SW480 (cell line): ENCODE results near the gene PADI6.
"Not testable (repeated sequence)": the region's sequence is repeated elsewhere in the genome, so short reads cannot be mapped to it uniquely, and the experiment has no call there.

ENCODE experiments used
- DNase-seq: peaks from one replicate; pipeline ENCODE4 v3.0.0-alpha.2; 2016; ENCODE audit warnings: low spot score

The PADI6 gene

GRCh38 chr1:17371896-17372295, at the start of gene PADI6:
TSS of gene PADI6 (plus strand) at chr1:17372196. CDS start at chr1:17372246, 50 bp downstream.
- DNase-seq = no peak

GRCh38 chr1:17328855-17329254, 43.1 kb upstream of the PADI6 start:
- DNase-seq = no peak

- no peak for DNase-seq
Measured at GRCh38 chr1:17329610-17330009, 42.4 kb upstream of the PADI6 start.

GRCh38 chr1:17330856-17331255, 41.1 kb upstream of the PADI6 start:
- no peak for DNase-seq

GRCh38 chr1:17333081-17333480, 38.9 kb upstream of the PADI6 start:
- no peak for DNase-seq

- peak; percentile 66 for DNase-seq
Measured at GRCh38 chr1:17335821-17336710, 35.9 kb upstream of the PADI6 start.

- no peak for DNase-seq
Measured at GRCh38 chr1:17338706-17339493, 33.1 kb upstream of the PADI6 start.

- no peak for DNase-seq
Measured at GRCh38 chr1:17339521-17339920, 32.5 kb upstream of the PADI6 start.

GRCh38 chr1:17340358-17340757, 31.6 kb upstream of the PADI6 start:
- DNase-seq = peak; percentile 51

GRCh38 chr1:17342014-17342441, 30.0 kb upstream of the PADI6 start:
- DNase-seq = no peak

GRCh38 chr1:17345506-17345905, 26.5 kb upstream of the PADI6 start:
- not testable (repeated sequence) for DNase-seq

GRCh38 chr1:17346046-17346789, 25.8 kb upstream of the PADI6 start:
- DNase-seq = no peak

- peak; percentile 75 for DNase-seq
Measured at GRCh38 chr1:17347769-17348592, 24.0 kb upstream of the PADI6 start.

- DNase-seq = no peak
Measured at GRCh38 chr1:17348593-17349234, 23.3 kb upstream of the PADI6 start.

GRCh38 chr1:17350083-17350482, 21.9 kb upstream of the PADI6 start:
- no peak for DNase-seq

GRCh38 chr1:17350928-17351446, 21.0 kb upstream of the PADI6 start:
- DNase-seq = no peak

GRCh38 chr1:17351598-17352324, 20.2 kb upstream of the PADI6 start:
- DNase-seq = no peak

GRCh38 chr1:17352419-17352909, 19.5 kb upstream of the PADI6 start:
- DNase-seq = no peak

- no peak for DNase-seq
Measured at GRCh38 chr1:17355898-17356297, 16.1 kb upstream of the PADI6 start.
